Measurements from ENCODE around the gene RPS6KA4.

GRCh38 chr11:64312947-64313346 lies 46.0 kb upstream of the RPS6KA4 start:
- TF ChIP-seq JUN (CRISPR knock-in tag; IDR thresholded peaks at IDR 0.05) (no peak), MED13 (CRISPR knock-in tag; IDR thresholded peaks at IDR 0.05) (no peak), ZNF263 (CRISPR knock-in tag; IDR thresholded peaks at IDR 0.05) (no peak), ZMYM4 (CRISPR knock-in tag; IDR thresholded peaks at IDR 0.05) (no peak), ZBTB33 (CRISPR knock-in tag; IDR thresholded peaks at IDR 0.05) (no peak), ZNF709 (CRISPR knock-in tag; IDR thresholded peaks at IDR 0.05) (no peak), ZNF883 (CRISPR knock-in tag; IDR thresholded peaks at IDR 0.05; ENCODE audit: not compliant biosample characterization) (no peak), E2F5 (CRISPR knock-in tag; conservative IDR thresholded peaks at IDR 0.05) (no peak)
